GM18526 (cell line): Measurements from ENCODE around the gene OR2K2.

Experiments used
- POLR2A ChIP-seq: IDR thresholded peaks from 3 replicates; pipeline ENCODE4 v1.6.1; 2011; ENCODE audit not compliant: insufficient read length; ENCODE audit errors: extremely low read depth

OR2K2 gene

GRCh38 chr9:111330124-111330523 is at the start of gene OR2K2:
Gene OR2K2 (minus strand): TSS chr9:111330224. CDS start chr9:111328433, 1,791 bp downstream.
- no peak for TF ChIP-seq POLR2A

GRCh38 chr9:111375817-111376564 is 46.0 kb upstream of the OR2K2 start:
- TF ChIP-seq POLR2A, result no peak

GRCh38 chr9:111375062-111375461 is 45.0 kb upstream of the OR2K2 start:
- no peak for TF ChIP-seq POLR2A

- no peak for TF ChIP-seq POLR2A
These were observed 42.3 kb upstream of the OR2K2 start for GRCh38 chr9:111372297-111372696.

GRCh38 chr9:111366978-111367377 is 37.0 kb upstream of the OR2K2 start:
- TF ChIP-seq POLR2A, result no peak

GRCh38 chr9:111362526-111362925 is 32.5 kb upstream of the OR2K2 start:
- no peak for TF ChIP-seq POLR2A

GRCh38 chr9:111360881-111361280 is 30.9 kb upstream of the OR2K2 start:
- TF ChIP-seq POLR2A, result no peak

GRCh38 chr9:111356481-111357244 is 26.6 kb upstream of the OR2K2 start:
- no peak for TF ChIP-seq POLR2A

- no peak for TF ChIP-seq POLR2A
These were observed 22.5 kb upstream of the OR2K2 start for GRCh38 chr9:111352545-111352944.

GRCh38 chr9:111350556-111350955 is 20.5 kb upstream of the OR2K2 start:
- no peak for TF ChIP-seq POLR2A

GRCh38 chr9:111349766-111350165 is 19.7 kb upstream of the OR2K2 start:
- TF ChIP-seq POLR2A, result no peak

- no peak for TF ChIP-seq POLR2A
These were observed 18.8 kb upstream of the OR2K2 start for GRCh38 chr9:111348821-111349271.

GRCh38 chr9:111320631-111321030 is 9.4 kb downstream of the OR2K2 start:
- no peak for TF ChIP-seq POLR2A

GRCh38 chr9:111316796-111317195 is 13.2 kb downstream of the OR2K2 start:
- TF ChIP-seq POLR2A, result no peak

- no peak for TF ChIP-seq POLR2A
These were observed 24.1 kb downstream of the OR2K2 start for GRCh38 chr9:111305914-111306313.

GRCh38 chr9:111301195-111301594 is 28.8 kb downstream of the OR2K2 start:
- no peak for TF ChIP-seq POLR2A
